ENCODE measurements around the gene PALM. TPM values are rescaled to one million over a fixed set of nuclear protein-coding genes. Genes with fewer than 3 reads are reported as not detected.

The PALM gene
- total and polyA plus RNA-seq, 2 experiments from 2014 or later: 22.1 to 27.2 TPM

DNA sequence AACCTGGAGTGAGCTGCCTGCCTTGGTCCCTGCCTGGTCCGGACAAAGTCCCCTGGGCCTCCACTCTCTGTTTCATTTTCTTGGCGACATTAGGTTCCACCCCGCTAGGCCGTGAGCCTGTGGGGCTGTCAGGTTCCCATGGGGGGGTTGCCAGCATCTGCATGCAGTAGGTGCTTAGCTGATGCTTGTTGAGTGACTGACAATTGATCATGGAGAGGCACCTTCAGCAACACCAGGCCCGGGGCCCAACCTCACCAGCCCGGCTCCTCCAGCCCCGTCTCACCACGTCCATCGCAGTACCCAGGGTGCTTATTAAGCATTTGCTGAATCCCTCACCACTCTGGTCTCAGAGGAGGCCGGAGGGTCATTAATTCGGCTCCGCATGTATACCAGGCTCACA lies 55.6 kb downstream of the PALM start:
- Histone ChIP-seq H3K27me3 (no peaks in the 10 kb centered on the region), H3K9me2 (replicated peaks; ENCODE audit: insufficient read depth) (no peaks in the 10 kb centered on the region), H2AFZ (no peak overlapping the region), H3K4me3 (no peak overlapping the region), H3K4me2 (no peak overlapping the region), H3K27ac (no peak overlapping the region), H4K20me1 (ENCODE audit: insufficient read depth, poor library complexity, severe bottlenecking) (no peaks in the 10 kb centered on the region), H3K36me3 (replicated peaks; ENCODE audit: insufficient read depth, low read depth) (no peaks in the 10 kb centered on the region), H3K4me1 (ENCODE audit: insufficient read depth) (peaks cover 5% of the 10 kb centered on the region), H3K9me3 (ENCODE audit: low read depth) (no peaks in the 10 kb centered on the region), H3K79me2 (no peaks in the 10 kb centered on the region)
- TF ChIP-seq CTCF (IDR thresholded peaks at IDR 0.05; ENCODE audit: poor library complexity) (no peak), EZH2phosphoT487 (IDR thresholded peaks at IDR 0.05; ENCODE audit: low read depth, severe bottlenecking, unreplicated experiment) (no peak), EZH2 (IDR thresholded peaks at IDR 0.05; ENCODE audit: borderline replicate concordance) (no peak)
- DNase-seq (ENCODE audit: low spot score): peak; percentile 4
- 97% methylated on average over 12 of the region's 12 CpGs for WGBS (ENCODE audit: low lambda C conversion rate, missing lambda C conversion rate)

DNA sequence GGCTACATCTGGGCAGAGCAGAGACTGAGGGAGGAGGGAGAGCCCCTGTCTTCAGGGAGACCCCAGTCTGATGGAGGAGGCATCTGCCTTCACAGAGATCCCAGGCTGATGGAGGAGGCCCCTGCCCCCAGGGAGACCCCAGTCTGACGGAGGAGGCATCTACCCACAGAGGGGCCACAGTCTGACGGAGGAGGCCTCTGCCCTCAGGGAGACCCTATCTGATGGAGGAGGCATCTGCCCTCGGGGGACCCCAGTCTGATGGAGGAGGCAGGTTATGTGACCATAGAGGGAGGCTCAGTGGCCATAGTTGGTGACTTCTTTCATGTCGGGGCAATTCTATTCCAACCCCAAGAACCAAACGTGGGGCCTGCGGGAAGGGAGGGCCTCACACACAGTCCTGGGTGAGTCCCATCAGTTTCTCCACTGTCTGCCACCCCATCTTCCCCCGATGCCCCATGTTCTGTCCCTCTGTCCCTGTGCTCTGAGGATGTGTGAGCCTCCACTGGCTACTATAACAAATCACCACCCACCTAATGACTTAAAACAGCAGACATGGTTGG lies 56.5 kb downstream of the PALM start:
- Histone ChIP-seq H3K4me1 (ENCODE audit: insufficient read depth) (peaks cover 5% of the 10 kb centered on the region), H3K27me3 (no peaks in the 10 kb centered on the region), H3K4me2 (no peak overlapping the region), H2AFZ (no peak overlapping the region), H3K9me2 (replicated peaks; ENCODE audit: insufficient read depth) (no peaks in the 10 kb centered on the region), H3K4me3 (no peak overlapping the region), H3K27ac (no peak overlapping the region), H3K79me2 (no peaks in the 10 kb centered on the region), H3K36me3 (replicated peaks; ENCODE audit: insufficient read depth, low read depth) (no peaks in the 10 kb centered on the region), H3K9me3 (ENCODE audit: low read depth) (no peaks in the 10 kb centered on the region), H4K20me1 (ENCODE audit: insufficient read depth, poor library complexity, severe bottlenecking) (no peaks in the 10 kb centered on the region)
- 92% methylated on average over 7 of the region's 7 CpGs for WGBS (ENCODE audit: low lambda C conversion rate, missing lambda C conversion rate)
- TF ChIP-seq EZH2 (IDR thresholded peaks at IDR 0.05; ENCODE audit: borderline replicate concordance) (no peak), EZH2phosphoT487 (IDR thresholded peaks at IDR 0.05; ENCODE audit: low read depth, severe bottlenecking, unreplicated experiment) (no peak), CTCF (IDR thresholded peaks at IDR 0.05; ENCODE audit: poor library complexity) (no peak)
- peak; percentile 8 for DNase-seq (ENCODE audit: low spot score)

GRCh38 chr19:768424-768823 lies 59.7 kb downstream of the PALM start:
- no peak overlapping the region for H2AFZ ChIP-seq
- no peaks in the 10 kb centered on the region for H4K20me1 ChIP-seq (ENCODE audit: insufficient read depth, poor library complexity, severe bottlenecking)
- H3K9me2 ChIP-seq (replicated peaks; ENCODE audit: insufficient read depth): no peaks in the 10 kb centered on the region
- H3K27me3 ChIP-seq: no peaks in the 10 kb centered on the region
- H3K4me2 ChIP-seq: peak overlapping the region; percentile 24
- no peaks in the 10 kb centered on the region for H3K79me2 ChIP-seq
- H3K27ac ChIP-seq: peak overlapping the region; percentile 58
- DNase-seq (ENCODE audit: low spot score): peak; percentile 79
- 36% methylated on average over 14 of the region's 14 CpGs for WGBS (ENCODE audit: low lambda C conversion rate, missing lambda C conversion rate)
- TF ChIP-seq EZH2 (IDR thresholded peaks at IDR 0.05; ENCODE audit: borderline replicate concordance) (no peak), CTCF (IDR thresholded peaks at IDR 0.05; ENCODE audit: poor library complexity) (no peak), EZH2phosphoT487 (IDR thresholded peaks at IDR 0.05; ENCODE audit: low read depth, severe bottlenecking, unreplicated experiment) (no peak)
- H3K36me3 ChIP-seq (replicated peaks; ENCODE audit: insufficient read depth, low read depth): no peaks in the 10 kb centered on the region
- peaks cover 5% of the 10 kb centered on the region for H3K4me1 ChIP-seq (ENCODE audit: insufficient read depth)
- no peak overlapping the region for H3K4me3 ChIP-seq
- no peaks in the 10 kb centered on the region for H3K9me3 ChIP-seq (ENCODE audit: low read depth)
